Measurements from ENCODE around the gene PCDH15. TPM values are rescaled to one million over a fixed set of nuclear protein-coding genes. Genes with fewer than 3 reads are reported as not detected.

PCDH15 gene
- total RNA-seq, 2 experiments from 2014 or later, result not detected

DNA sequence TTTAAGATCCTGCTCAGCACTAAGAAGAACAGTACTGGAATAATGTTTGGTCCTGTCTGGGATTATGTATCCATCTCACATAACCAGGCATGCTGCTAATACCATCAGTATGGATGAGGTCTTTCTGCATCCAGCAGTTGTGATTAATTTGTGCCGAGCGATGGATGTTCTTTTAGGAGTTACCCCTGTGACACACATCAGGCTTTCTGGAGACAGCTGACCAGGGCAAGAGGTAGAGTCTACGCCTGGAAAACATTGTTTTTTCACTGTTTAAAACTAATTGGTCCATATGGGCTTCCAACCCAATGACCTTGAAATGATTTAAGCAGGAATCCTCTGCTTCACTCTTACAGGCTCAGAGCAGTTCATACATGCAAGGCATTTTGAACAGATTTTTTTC lies 603.0 kb downstream of the PCDH15 start:
- Histone ChIP-seq H3K9me3 (ENCODE audit: low read length) (no peaks in the 10 kb centered on the region), H3K9me2 (ENCODE audit: insufficient read depth, low read length) (no peaks in the 10 kb centered on the region), H3K4me2 (ENCODE audit: low read length) (no peak overlapping the region), H2AFZ (ENCODE audit: low read length) (no peak overlapping the region), H3K4me3 (ENCODE audit: low read depth, low read length, poor library complexity, severe bottlenecking) (no peak overlapping the region), H3K36me3 (ENCODE audit: insufficient read depth, low read length) (no peaks in the 10 kb centered on the region), H4K20me1 (ENCODE audit: insufficient read depth, low read length) (no peaks in the 10 kb centered on the region), H3K27ac (ENCODE audit: low read depth, low read length, poor library complexity, severe bottlenecking) (no peak overlapping the region), H3K4me1 (ENCODE audit: insufficient read depth, low read length, poor library complexity, severe bottlenecking) (no peaks in the 10 kb centered on the region), H3K79me2 (ENCODE audit: insufficient read depth, low read depth, low read length) (no peaks in the 10 kb centered on the region)
- TF ChIP-seq, protein P1, sequence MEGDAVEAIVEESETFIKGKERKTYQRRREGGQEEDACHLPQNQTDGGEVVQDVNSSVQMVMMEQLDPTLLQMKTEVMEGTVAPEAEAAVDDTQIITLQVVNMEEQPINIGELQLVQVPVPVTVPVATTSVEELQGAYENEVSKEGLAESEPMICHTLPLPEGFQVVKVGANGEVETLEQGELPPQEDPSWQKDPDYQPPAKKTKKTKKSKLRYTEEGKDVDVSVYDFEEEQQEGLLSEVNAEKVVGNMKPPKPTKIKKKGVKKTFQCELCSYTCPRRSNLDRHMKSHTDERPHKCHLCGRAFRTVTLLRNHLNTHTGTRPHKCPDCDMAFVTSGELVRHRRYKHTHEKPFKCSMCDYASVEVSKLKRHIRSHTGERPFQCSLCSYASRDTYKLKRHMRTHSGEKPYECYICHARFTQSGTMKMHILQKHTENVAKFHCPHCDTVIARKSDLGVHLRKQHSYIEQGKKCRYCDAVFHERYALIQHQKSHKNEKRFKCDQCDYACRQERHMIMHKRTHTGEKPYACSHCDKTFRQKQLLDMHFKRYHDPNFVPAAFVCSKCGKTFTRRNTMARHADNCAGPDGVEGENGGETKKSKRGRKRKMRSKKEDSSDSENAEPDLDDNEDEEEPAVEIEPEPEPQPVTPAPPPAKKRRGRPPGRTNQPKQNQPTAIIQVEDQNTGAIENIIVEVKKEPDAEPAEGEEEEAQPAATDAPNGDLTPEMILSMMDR (conservative IDR thresholded peaks at IDR 0.05; ENCODE audit: low read length), result no peak
- no peak for TF ChIP-seq EZH2phosphoT487 (IDR thresholded peaks at IDR 0.05; ENCODE audit: borderline replicate concordance, low read depth, low read length)
- no TSS peak for BruUV-seq (replicated peaks)
- intact Hi-C loops (cut with micrococcal nuclease; ENCODE audit: unreplicated experiment), result no loop called here
- POLR2A ChIA-PET, result no interaction called here
- CTCF ChIA-PET (ENCODE audit: unreplicated experiment), result no interaction called here
- DNase-seq (ENCODE audit: low spot score), result no peak

DNA sequence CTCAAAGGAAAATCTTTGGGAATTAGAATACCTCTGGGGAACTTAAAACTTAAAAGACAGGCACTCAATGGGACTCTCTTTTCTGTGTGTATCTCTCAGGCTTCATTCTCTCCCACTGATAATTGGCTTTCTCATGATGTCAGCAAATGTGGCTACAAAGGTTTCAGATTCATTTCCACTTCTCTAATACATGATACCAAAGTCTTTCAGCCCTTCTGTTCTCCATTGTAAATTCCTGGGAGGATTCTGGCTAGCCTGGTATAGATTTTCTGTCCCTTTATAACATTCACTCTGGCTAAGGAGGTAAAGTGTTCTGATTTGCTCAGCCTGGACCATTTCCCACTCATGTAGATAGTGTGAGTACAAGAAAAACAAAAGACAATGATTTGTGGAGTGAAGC lies 606.2 kb downstream of the PCDH15 start:
- intact Hi-C loops (cut with micrococcal nuclease; ENCODE audit: unreplicated experiment), result no loop called here
- BruUV-seq (replicated peaks), result no TSS peak
- H3K9me3 ChIP-seq (ENCODE audit: low read length), result no peaks in the 10 kb centered on the region

DNA sequence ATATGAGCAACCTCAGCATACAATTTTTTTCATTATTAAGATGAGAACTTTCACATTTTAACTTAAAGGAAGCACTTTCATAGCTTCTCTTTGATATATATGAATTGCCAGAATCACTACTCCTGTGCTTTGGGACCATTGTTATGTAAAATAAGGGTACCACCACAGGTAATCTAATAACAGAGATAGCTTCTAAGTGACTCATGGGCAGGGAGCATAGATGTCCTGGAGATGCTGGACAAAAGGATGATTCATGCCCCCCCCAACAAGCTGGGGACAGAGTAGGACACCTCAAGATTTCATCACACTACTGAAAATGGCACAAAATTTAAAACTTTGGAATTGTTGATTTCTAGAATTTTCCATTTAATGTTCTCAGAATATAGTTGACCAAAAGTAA lies 641.1 kb downstream of the PCDH15 start:
- CTCF ChIA-PET (ENCODE audit: unreplicated experiment), result no interaction called here
- no TSS peak for BruUV-seq (replicated peaks)
- Histone ChIP-seq H3K4me2 (ENCODE audit: low read length) (no peak overlapping the region), H2AFZ (ENCODE audit: low read length) (no peak overlapping the region), H3K4me3 (ENCODE audit: low read depth, low read length, poor library complexity, severe bottlenecking) (no peak overlapping the region), H4K20me1 (ENCODE audit: insufficient read depth, low read length) (no peaks in the 10 kb centered on the region), H3K9me3 (ENCODE audit: low read length) (no peaks in the 10 kb centered on the region), H3K36me3 (ENCODE audit: insufficient read depth, low read length) (no peaks in the 10 kb centered on the region), H3K9me2 (ENCODE audit: insufficient read depth, low read length) (no peaks in the 10 kb centered on the region), H3K79me2 (ENCODE audit: insufficient read depth, low read depth, low read length) (no peaks in the 10 kb centered on the region), H3K27ac (ENCODE audit: low read depth, low read length, poor library complexity, severe bottlenecking) (no peak overlapping the region), H3K4me1 (ENCODE audit: insufficient read depth, low read length, poor library complexity, severe bottlenecking) (no peaks in the 10 kb centered on the region)
- TF ChIP-seq EZH2phosphoT487 (IDR thresholded peaks at IDR 0.05; ENCODE audit: borderline replicate concordance, low read depth, low read length), result no peak
- TF ChIP-seq, protein P1 (conservative IDR thresholded peaks at IDR 0.05; ENCODE audit: low read length), result no peak
- no peak for DNase-seq (ENCODE audit: low spot score)
- intact Hi-C loops (cut with micrococcal nuclease; ENCODE audit: unreplicated experiment), result no loop called here
- POLR2A ChIA-PET, result no interaction called here

More for the DNA sequence above, 606.2 kb downstream of the PCDH15 start:
- DNase-seq (ENCODE audit: low spot score), result no peak
- no peaks in the 10 kb centered on the region for H4K20me1 ChIP-seq (ENCODE audit: insufficient read depth, low read length)
- TF ChIP-seq, protein P1 (conservative IDR thresholded peaks at IDR 0.05; ENCODE audit: low read length), result no peak
- TF ChIP-seq EZH2phosphoT487 (IDR thresholded peaks at IDR 0.05; ENCODE audit: borderline replicate concordance, low read depth, low read length), result no peak
- H3K36me3 ChIP-seq (ENCODE audit: insufficient read depth, low read length), result no peaks in the 10 kb centered on the region
- H3K79me2 ChIP-seq (ENCODE audit: insufficient read depth, low read depth, low read length), result no peaks in the 10 kb centered on the region
- no peaks in the 10 kb centered on the region for H3K9me2 ChIP-seq (ENCODE audit: insufficient read depth, low read length)
- no peak overlapping the region for H3K27ac ChIP-seq (ENCODE audit: low read depth, low read length, poor library complexity, severe bottlenecking)
- no peak overlapping the region for H2AFZ ChIP-seq (ENCODE audit: low read length)
- POLR2A ChIA-PET, result no interaction called here
- CTCF ChIA-PET (ENCODE audit: unreplicated experiment), result no interaction called here
- H3K4me3 ChIP-seq (ENCODE audit: low read depth, low read length, poor library complexity, severe bottlenecking), result no peak overlapping the region
- H3K4me2 ChIP-seq (ENCODE audit: low read length), result no peak overlapping the region
- H3K4me1 ChIP-seq (ENCODE audit: insufficient read depth, low read length, poor library complexity, severe bottlenecking), result no peaks in the 10 kb centered on the region

Measured in OCI-LY7 (cell line).